NT2/D1 (cell line): ENCODE data around the gene RNF169.

Experiments used
- SUZ12 ChIP-seq: IDR thresholded peaks from 2 replicates; pipeline ENCODE4 v1.6.1; 2011; ENCODE audit not compliant: insufficient read length, insufficient read depth; ENCODE audit errors: extremely low read depth
- YY1 ChIP-seq: IDR thresholded peaks from 2 replicates; pipeline ENCODE4 v1.6.1; 2011; ENCODE audit not compliant: insufficient read length, insufficient read depth

- TF ChIP-seq SUZ12 (no peak), YY1 (no peak)
Observed at GRCh38 chr11:74707182-74707581, 41.5 kb upstream of the RNF169 start.
